Glutamatergic neuron (in vitro differentiated cells): Measurements from ENCODE around the gene ASB13. TPM values are rescaled to one million over a fixed set of nuclear protein-coding genes. Genes with fewer than 3 reads are reported as not detected.

Experiments used
- DNase-seq: peaks from one replicate; pipeline ENCODE4 v3.0.0; 2022
- H3K27ac Mint-ChIP-seq: one replicate; pipeline ENCODE4 v1.8.0; 2020; ENCODE audit warnings: mild to moderate bottlenecking, mixed read lengths, inconsistent platforms; ENCODE audit not compliant: unreplicated experiment
- H3K27me3 Mint-ChIP-seq: one replicate; pipeline ENCODE4 v1.8.0; 2020; ENCODE audit warnings: mild to moderate bottlenecking, moderate library complexity, mixed read lengths, inconsistent platforms; ENCODE audit not compliant: unreplicated experiment
- H3K36me3 Mint-ChIP-seq: one replicate; pipeline ENCODE4 v1.8.0; 2020; ENCODE audit warnings: mild to moderate bottlenecking, mixed read lengths, inconsistent platforms; ENCODE audit not compliant: unreplicated experiment
- H3K4me1 Mint-ChIP-seq: one replicate; pipeline ENCODE4 v1.8.0; 2020; ENCODE audit warnings: mild to moderate bottlenecking, low read depth, mixed read lengths, inconsistent platforms; ENCODE audit not compliant: unreplicated experiment
- H3K4me3 Mint-ChIP-seq: one replicate; pipeline ENCODE4 v1.8.0; 2020; ENCODE audit warnings: mild to moderate bottlenecking, mixed read lengths, inconsistent platforms; ENCODE audit not compliant: unreplicated experiment
- H3K9me3 Mint-ChIP-seq: one replicate; pipeline ENCODE4 v1.8.0; 2020; ENCODE audit warnings: mild to moderate bottlenecking, moderate library complexity, mixed read lengths, inconsistent platforms; ENCODE audit not compliant: unreplicated experiment
- total RNA-seq: library from RNA; stranded (reverse); fragmentation: NEBNext Ultra II Directional; extraction: Animal tissue kit (Norgen Biotek cat#: 25700); gene quantifications from one replicate; pipeline ENCODE4 v1.2.1, GENCODE V29; 2021; ENCODE audit not compliant: unreplicated experiment
- TF ChIP-seq, protein P1 (sequence below): fragments of 200-600 bp; sonication (generic); IDR thresholded peaks from one replicate; pipeline ENCODE4 v1.5.0; 2021; ENCODE audit not compliant: partially characterized antibody, unreplicated experiment

Gene ASB13
- total RNA-seq, 1 donor from 2014 or later, result 13.9 TPM

DNA sequence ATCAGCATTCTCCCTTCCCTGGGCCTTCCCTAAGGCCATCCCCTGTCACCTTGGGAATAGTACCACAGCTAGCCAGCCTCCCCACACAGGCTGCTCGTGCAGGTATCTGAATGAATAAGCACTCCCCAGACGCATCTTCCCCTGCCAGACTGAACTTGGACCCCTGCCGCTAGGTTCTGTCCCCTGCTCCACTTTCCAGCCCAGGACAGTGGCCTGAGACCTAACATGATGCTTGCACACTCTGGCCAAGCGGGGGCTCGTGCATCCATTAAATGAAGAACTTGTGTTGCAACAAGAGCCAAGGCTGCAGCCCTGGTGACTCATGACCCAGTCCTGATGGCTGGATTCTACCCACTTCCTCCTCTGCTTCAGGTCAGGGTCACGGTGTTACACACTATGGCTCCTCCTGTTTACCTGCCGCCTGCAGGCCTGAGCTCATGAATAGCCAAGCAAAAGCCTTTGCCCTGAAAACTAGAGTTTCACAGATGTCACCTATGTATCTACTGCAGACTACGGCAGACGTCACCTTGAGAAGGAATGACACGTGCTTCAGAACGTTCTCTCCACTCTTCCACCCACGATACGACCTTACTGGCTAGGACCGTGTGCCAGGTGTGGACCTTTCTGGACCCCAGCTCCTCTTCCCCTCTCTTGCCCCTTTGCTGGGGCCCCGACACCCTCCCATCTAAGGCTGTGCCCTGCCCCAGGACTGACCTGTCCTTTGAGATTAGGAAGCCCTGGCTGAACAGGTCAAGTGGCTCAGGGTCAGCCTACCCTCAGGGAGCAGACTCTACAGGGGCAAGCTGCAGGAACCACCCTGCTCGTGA is 6.5 kb downstream of the ASB13 start:
- TF ChIP-seq, protein P1, sequence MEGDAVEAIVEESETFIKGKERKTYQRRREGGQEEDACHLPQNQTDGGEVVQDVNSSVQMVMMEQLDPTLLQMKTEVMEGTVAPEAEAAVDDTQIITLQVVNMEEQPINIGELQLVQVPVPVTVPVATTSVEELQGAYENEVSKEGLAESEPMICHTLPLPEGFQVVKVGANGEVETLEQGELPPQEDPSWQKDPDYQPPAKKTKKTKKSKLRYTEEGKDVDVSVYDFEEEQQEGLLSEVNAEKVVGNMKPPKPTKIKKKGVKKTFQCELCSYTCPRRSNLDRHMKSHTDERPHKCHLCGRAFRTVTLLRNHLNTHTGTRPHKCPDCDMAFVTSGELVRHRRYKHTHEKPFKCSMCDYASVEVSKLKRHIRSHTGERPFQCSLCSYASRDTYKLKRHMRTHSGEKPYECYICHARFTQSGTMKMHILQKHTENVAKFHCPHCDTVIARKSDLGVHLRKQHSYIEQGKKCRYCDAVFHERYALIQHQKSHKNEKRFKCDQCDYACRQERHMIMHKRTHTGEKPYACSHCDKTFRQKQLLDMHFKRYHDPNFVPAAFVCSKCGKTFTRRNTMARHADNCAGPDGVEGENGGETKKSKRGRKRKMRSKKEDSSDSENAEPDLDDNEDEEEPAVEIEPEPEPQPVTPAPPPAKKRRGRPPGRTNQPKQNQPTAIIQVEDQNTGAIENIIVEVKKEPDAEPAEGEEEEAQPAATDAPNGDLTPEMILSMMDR, result no peak
- Mint-ChIP-seq H3K4me3 (no peak overlapping the region), H3K36me3 (no peaks in the 10 kb centered on the region), H3K27me3 (peaks cover 5% of the 10 kb centered on the region), H3K9me3 (no peaks in the 10 kb centered on the region), H3K4me1 (peaks cover 18% of the 10 kb centered on the region), H3K27ac (no peak overlapping the region)
- DNase-seq, result no peak

DNA sequence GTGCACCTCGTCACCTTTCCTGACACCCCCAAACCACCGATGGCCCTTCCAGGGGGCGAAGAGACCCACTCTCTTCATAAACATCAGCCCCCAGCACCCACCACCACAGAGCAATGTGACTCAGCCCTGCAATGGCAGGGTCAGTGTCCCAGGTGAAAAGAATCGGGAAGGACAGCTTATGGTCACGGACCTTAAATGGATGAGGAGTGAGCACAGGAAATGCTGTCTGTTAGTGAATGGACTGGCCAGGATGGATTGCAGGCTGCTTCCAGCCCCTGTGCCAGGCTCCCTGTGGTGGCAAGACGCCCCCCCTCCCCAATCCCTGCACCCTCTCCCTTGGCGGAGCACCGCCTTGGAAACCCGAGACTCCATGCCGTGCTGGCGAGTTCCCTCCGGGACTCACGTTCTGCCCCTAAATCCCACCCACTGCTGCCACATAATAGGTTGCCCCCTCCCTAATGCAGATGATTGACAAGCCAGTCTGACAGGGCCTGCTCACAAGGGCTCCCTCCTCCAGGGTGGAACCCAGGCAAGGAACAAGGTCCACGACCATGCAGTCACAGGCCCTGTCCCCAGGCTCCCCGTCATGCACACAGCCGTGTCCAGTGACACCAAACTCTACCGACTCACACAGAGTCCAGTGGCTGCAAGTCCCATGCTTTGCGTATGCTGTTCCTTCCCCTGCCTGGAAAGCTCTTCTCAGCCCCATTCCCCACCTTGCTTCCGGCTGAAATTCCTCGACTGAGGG is 7.3 kb downstream of the ASB13 start:
- H3K9me3 Mint-ChIP-seq, result no peaks in the 10 kb centered on the region
- H3K27me3 Mint-ChIP-seq, result peaks cover 5% of the 10 kb centered on the region
- peaks cover 15% of the 10 kb centered on the region for H3K4me1 Mint-ChIP-seq
- H3K36me3 Mint-ChIP-seq, result no peaks in the 10 kb centered on the region
- H3K4me3 Mint-ChIP-seq, result no peak overlapping the region
- DNase-seq, result no peak
- TF ChIP-seq, protein P1, result no peak
- no peak overlapping the region for H3K27ac Mint-ChIP-seq

DNA sequence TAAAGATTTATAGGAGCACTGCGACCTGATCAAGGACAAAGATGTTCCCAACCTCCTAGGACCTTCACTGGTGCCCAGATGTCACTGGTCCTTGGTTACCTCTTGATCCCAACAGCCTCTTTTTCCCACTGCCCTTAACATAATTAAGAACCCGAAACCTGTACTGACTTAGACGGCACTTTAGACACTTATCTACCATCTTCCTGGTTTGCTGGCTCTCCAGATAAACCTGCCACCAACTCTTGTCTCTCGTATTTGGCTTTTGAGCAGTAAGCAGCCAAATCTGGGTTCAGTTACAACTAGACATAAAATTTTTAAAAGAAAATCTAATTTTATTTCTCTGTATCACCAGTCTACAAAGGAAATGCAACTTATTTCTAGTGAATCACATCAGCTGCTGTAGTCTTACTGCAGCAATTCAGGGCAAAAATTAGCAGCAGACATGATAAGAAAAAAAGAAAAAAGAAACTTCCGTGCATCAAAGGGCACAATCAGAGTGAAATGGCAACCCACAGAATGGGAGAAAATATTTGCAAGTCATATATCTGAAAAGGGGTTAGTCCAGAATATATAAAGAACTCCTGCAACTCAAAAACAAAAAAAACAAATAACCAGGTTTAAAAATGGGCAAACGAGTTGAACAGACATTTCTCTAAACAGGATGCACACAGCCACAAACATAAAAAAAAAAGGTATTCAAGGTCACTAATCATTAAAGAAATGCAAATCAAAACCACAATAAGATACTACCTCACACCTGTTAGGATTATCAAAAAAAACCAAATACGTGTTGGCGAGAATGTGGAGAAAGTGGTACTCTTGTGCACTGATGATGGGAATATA is 9.4 kb downstream of the ASB13 start:
- Mint-ChIP-seq H3K27ac (no peak overlapping the region), H3K27me3 (peaks cover 8% of the 10 kb centered on the region), H3K4me3 (no peak overlapping the region), H3K4me1 (peaks cover 11% of the 10 kb centered on the region), H3K9me3 (peaks cover 2% of the 10 kb centered on the region), H3K36me3 (no peaks in the 10 kb centered on the region)
- no peak for DNase-seq
- TF ChIP-seq, protein P1, result no peak

DNA sequence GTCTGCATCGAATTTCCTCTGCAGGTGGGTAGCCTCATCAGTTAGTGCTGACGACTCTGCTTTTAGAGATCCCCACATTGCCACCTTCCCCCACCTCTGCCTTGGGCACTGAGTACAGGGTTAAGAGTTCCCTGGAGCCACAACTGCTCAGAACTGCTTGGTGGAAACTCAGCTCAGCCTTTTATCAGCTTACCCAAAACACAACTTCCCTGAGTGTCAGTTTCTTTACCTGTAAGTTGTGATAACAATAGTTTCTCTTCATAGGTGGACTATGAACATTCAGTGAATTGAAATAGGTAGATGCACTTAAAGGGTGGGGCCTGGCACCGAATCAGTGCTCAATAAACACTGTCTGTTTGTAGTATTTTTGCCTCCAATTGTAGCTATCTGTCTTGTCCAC is 11.3 kb downstream of the ASB13 start:
- DNase-seq, result no peak
- TF ChIP-seq, protein P1, result no peak
- H3K4me3 Mint-ChIP-seq, result no peak overlapping the region
- no peaks in the 10 kb centered on the region for H3K36me3 Mint-ChIP-seq
- peaks cover 10% of the 10 kb centered on the region for H3K27me3 Mint-ChIP-seq
- H3K27ac Mint-ChIP-seq, result no peak overlapping the region
- peaks cover 2% of the 10 kb centered on the region for H3K9me3 Mint-ChIP-seq
- peaks cover 8% of the 10 kb centered on the region for H3K4me1 Mint-ChIP-seq
